Liver (tissue), 3 donors: Measurements from ENCODE around the gene TUBA4A.

Experiments used
- EGR1 ChIP-seq, 2 donors: IDR thresholded peaks; 2 replicates each; pipeline ENCODE4 v1.6.1; 2016 to 2018; ENCODE audit warnings: antibody characterized with exemption in 2 of 2, low read depth in 2 of 2
- FOXA1 ChIP-seq: IDR thresholded peaks from 2 replicates; pipeline ENCODE4 v1.6.1; 2016; ENCODE audit warnings: antibody characterized with exemption
- FOXA2 ChIP-seq: IDR thresholded peaks from 2 replicates; pipeline ENCODE4 v1.6.1; 2016; ENCODE audit warnings: antibody characterized with exemption
- GABPA ChIP-seq, 2 donors: IDR thresholded peaks in 1 of 2; conservative IDR thresholded peaks in 1 of 2; 2 replicates each; pipeline ENCODE4 v1.6.1; 2016; ENCODE audit warnings: antibody characterized with exemption in 2 of 2, mild to moderate bottlenecking in 1 of 2, moderate library complexity in 1 of 2
- HNF4A ChIP-seq, 2 donors: conservative IDR thresholded peaks; 2 replicates each; pipeline ENCODE4 v1.6.1; 2016; ENCODE audit warnings: antibody characterized with exemption in 2 of 2, mild to moderate bottlenecking in 2 of 2
- JUND ChIP-seq, 2 donors: IDR thresholded peaks; 2 replicates each; pipeline ENCODE4 v1.6.1; 2016; ENCODE audit warnings: antibody characterized with exemption in 2 of 2
- NR2F2 ChIP-seq: IDR thresholded peaks from 2 replicates; pipeline ENCODE4 v1.6.1; 2016; ENCODE audit warnings: antibody characterized with exemption
- SP1 ChIP-seq: IDR thresholded peaks from 2 replicates; pipeline ENCODE4 v1.6.1; 2018; ENCODE audit warnings: antibody characterized with exemption, mild to moderate bottlenecking
- TAF1 ChIP-seq: conservative IDR thresholded peaks from 2 replicates; pipeline ENCODE4 v1.6.1; 2016; ENCODE audit warnings: antibody characterized with exemption, mild to moderate bottlenecking
- YY1 ChIP-seq: IDR thresholded peaks from 2 replicates; pipeline ENCODE4 v1.6.1; 2016; ENCODE audit warnings: antibody characterized with exemption, mild to moderate bottlenecking
- TF ChIP-seq, protein P1 (sequence below): fragments of 150-350 bp; IDR thresholded peaks from 2 replicates; pipeline ENCODE4 v1.5.1; 2017; ENCODE audit warnings: improper control_type of control experiment, low read depth, low read length; ENCODE audit not compliant: missing input control
- TF ChIP-seq, protein P2 (sequence below): IDR thresholded peaks from 2 replicates; pipeline ENCODE4 v1.6.1; 2016; ENCODE audit warnings: antibody characterized with exemption, mild to moderate bottlenecking
- TF ChIP-seq, protein P3 (sequence below): IDR thresholded peaks from 2 replicates; pipeline ENCODE4 v1.6.1; 2016; ENCODE audit warnings: antibody characterized with exemption
- donor health status: healthy.
- donor health status: healthy.

DNA sequence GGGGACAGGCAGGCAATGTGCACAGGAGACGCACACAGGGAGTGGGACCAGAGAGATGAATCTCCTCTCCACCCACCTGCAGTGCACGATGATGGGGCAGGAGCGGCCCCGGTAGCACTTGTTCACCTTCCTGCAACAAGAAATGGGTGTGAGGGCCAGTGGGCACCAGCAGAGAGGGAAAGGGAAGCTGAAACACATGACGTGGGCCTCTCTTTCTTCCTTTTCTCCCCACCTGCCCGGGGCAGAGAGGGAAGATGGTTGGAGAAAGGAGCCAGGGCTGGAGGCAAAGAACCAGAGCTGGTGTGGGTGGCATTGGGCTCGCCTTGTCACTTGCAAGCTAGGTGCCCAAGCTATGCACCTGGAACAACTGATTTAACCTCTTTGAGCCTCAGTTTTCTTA lies 37.7 kb upstream of the TUBA4A start:
- TF ChIP-seq, protein P1, sequence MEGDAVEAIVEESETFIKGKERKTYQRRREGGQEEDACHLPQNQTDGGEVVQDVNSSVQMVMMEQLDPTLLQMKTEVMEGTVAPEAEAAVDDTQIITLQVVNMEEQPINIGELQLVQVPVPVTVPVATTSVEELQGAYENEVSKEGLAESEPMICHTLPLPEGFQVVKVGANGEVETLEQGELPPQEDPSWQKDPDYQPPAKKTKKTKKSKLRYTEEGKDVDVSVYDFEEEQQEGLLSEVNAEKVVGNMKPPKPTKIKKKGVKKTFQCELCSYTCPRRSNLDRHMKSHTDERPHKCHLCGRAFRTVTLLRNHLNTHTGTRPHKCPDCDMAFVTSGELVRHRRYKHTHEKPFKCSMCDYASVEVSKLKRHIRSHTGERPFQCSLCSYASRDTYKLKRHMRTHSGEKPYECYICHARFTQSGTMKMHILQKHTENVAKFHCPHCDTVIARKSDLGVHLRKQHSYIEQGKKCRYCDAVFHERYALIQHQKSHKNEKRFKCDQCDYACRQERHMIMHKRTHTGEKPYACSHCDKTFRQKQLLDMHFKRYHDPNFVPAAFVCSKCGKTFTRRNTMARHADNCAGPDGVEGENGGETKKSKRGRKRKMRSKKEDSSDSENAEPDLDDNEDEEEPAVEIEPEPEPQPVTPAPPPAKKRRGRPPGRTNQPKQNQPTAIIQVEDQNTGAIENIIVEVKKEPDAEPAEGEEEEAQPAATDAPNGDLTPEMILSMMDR = no peak
- TF ChIP-seq GABPA (IDR thresholded peaks at IDR 0.05 in 1 of 2, conservative IDR thresholded peaks at IDR 0.05 in 1 of 2) (no peak), FOXA1 (no peak), NR2F2 (no peak), JUND (IDR thresholded peaks at IDR 0.05) (no peak), TAF1 (no peak), FOXA2 (no peak), YY1 (no peak), HNF4A (conservative IDR thresholded peaks at IDR 0.05) (no peak), EGR1 (IDR thresholded peaks at IDR 0.05; ENCODE audit: low read depth in 2 of 2) (no peak), SP1 (no peak)
- TF ChIP-seq, protein P2, sequence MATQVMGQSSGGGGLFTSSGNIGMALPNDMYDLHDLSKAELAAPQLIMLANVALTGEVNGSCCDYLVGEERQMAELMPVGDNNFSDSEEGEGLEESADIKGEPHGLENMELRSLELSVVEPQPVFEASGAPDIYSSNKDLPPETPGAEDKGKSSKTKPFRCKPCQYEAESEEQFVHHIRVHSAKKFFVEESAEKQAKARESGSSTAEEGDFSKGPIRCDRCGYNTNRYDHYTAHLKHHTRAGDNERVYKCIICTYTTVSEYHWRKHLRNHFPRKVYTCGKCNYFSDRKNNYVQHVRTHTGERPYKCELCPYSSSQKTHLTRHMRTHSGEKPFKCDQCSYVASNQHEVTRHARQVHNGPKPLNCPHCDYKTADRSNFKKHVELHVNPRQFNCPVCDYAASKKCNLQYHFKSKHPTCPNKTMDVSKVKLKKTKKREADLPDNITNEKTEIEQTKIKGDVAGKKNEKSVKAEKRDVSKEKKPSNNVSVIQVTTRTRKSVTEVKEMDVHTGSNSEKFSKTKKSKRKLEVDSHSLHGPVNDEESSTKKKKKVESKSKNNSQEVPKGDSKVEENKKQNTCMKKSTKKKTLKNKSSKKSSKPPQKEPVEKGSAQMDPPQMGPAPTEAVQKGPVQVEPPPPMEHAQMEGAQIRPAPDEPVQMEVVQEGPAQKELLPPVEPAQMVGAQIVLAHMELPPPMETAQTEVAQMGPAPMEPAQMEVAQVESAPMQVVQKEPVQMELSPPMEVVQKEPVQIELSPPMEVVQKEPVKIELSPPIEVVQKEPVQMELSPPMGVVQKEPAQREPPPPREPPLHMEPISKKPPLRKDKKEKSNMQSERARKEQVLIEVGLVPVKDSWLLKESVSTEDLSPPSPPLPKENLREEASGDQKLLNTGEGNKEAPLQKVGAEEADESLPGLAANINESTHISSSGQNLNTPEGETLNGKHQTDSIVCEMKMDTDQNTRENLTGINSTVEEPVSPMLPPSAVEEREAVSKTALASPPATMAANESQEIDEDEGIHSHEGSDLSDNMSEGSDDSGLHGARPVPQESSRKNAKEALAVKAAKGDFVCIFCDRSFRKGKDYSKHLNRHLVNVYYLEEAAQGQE = no peak
- TF ChIP-seq, protein P3, sequence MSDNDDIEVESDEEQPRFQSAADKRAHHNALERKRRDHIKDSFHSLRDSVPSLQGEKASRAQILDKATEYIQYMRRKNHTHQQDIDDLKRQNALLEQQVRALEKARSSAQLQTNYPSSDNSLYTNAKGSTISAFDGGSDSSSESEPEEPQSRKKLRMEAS = no peak
